ENCODE data around the gene IGSF22.

Gene IGSF22

DNA sequence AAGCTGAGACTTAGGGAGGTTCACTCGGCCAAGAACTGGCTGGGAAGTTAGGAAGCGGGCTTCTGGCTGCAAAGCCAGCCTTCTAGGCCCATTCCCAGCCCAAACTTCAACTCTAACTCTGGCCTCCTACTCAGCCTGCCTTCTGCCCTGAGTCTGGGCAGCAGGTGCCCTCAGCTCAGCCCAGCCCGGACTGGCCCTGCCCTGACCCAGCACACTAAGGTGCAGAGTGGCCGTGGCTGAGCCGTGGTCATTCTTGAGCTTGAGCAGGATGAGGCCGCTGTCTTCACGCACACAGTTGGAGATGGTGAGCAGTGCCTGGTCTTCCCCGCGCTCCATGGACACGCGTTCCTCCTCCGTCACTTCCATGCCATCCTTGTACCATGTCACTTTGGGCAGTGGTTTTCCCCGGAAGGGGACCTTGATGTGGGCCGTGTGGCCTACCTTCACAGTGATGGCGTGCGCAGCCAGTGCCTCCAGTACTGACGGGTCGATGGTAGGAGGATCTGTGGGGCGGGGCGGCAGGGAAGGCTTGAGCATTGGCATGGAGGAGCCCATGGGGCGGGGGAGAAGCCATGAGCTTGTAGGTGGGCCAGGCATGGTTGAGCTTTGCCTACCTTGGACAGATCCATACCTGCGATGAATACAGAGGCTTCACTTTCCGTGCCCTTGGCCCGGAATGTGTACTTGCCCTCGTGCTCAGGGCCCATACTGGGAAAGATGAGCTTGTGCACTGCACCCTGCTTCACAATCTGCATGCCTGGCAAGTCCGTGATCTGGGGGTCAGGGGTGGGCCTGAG lies 12.1 kb downstream of the IGSF22 start:
- no peak for DNase-seq (ENCODE audit: low read depth in 2 of 2)

DNA sequence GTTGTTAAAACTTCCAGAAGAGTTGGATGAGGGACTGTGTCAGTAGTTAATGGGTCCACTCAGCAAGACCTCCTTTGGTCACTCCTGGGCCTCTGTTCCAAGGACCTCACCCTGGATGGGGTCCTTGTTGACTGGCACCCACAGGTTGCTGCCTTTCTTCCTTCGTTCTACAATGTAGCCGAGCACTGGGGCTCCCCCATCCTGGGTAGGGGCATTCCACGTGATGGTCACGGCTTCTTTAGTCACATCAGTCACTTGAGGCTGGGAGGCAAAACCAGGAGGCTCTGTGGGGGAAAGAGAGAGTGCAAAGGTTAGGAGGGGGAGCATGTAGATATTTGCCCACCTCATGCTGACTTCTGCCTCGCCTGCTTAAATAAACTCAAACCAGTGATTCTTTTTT lies 15.4 kb downstream of the IGSF22 start:
- no peak for DNase-seq (ENCODE audit: low read depth in 2 of 2)

GRCh38 chr11:18709414-18709813 lies 16.6 kb downstream of the IGSF22 start:
- no peak for DNase-seq (ENCODE audit: low read depth in 2 of 2)

DNA sequence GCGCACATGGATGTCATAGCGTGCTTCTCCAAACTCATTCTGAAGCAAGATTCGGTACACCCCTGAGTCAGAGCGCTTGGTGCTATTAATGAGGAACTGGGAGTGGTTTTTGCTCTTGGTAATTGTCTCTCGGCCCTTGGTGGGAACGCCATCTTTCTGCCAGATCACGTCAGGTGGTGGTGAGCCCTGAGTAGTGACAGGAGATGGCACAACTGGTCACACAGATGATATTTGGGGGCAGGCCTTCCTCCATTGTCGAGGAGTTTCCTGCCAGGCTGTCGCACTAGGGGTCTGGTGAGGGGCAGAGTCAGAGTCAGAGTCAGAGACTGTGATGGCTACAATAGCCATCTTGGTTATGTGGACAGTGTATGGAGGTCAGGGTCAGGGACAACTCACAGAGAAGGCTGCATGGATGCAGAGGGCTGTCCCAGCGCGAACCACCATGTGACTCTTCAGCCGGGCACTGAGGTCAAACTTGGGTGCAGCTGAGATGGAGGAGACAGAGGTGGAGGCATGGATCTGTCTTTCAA lies 18.1 kb downstream of the IGSF22 start:
- no peak for DNase-seq (ENCODE audit: low read depth in 2 of 2)

DNA sequence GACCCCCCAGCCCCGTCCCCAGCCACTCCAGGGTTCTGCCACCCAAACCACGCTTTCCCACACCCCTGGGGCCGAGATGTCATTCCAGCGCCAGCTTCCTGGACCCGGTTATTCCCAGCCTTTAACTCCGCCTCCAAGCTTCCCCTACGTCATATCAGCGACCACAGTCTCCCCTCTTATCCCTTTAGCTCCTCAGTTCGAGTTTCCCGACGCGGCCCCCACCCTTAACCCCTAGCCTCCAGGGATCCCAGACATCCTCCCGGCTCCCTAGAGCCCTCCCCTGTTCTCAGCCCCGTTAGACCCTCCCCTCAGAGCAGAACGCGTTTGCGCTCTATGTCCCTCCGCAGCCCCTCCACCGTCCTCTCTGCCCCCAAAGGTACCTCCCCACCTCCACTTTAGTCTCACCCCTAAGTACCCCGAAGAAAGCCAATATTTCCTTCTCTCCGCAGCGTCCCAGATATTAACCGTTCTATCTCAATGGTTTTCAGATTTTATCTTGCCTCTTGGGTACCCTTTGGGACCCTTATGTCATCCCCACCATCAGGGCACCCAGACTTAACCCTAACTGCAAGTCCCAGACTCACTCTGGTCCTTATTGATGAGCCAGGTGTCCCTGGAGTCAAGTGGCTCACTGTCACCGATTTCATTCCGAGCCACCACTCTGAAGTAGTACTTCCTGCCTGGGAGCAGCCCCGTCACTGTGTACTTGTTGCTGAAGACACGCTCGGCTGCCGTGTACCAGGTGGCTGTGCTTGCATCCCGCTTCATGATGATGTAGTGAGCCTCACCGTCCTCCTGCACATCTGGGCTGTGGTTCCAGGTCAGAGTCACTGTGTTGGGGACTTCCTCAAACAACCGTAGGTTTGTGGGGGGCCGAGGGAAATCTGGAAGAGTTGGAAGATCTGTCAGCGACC lies 19.4 kb downstream of the IGSF22 start:
- DNase-seq (ENCODE audit: low read depth in 2 of 2), result peak; percentile 27 to 44

DNA sequence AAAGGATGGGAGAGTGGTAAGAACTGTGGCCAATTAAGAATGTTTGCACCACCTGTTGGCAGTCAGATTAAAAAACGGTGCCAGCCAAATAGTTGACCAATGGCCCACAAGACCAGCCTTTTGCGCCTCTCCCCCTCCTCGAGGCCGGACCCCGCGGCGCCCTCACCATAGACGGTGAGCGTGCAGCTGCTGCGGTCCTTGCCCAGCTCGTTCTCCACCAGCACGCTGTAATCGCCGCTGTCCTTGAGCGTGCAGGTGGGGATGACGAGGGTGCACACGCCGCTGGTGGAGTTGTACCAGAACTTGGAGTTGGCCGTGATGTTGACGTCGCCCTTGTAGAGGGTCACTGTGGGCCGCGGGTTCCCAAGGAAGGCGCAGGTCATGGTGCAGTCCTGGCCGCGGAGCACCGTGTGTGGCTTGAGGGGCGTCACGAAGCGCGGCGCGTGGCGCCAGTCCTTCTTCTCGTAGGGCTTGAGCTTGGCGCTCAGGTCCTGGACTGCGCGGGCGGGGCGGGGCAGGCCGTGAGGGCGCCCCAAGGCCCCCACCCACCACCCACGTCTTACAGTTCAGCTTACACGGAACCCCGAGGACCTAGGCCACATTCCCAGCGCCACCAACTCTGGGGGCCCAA lies 20.2 kb downstream of the IGSF22 start:
- DNase-seq (ENCODE audit: low read depth in 2 of 2), result no peak

- no peak for DNase-seq (ENCODE audit: low read depth in 2 of 2)
Observed at GRCh38 chr11:18704698-18705097, 21.3 kb downstream of the IGSF22 start.

DNA sequence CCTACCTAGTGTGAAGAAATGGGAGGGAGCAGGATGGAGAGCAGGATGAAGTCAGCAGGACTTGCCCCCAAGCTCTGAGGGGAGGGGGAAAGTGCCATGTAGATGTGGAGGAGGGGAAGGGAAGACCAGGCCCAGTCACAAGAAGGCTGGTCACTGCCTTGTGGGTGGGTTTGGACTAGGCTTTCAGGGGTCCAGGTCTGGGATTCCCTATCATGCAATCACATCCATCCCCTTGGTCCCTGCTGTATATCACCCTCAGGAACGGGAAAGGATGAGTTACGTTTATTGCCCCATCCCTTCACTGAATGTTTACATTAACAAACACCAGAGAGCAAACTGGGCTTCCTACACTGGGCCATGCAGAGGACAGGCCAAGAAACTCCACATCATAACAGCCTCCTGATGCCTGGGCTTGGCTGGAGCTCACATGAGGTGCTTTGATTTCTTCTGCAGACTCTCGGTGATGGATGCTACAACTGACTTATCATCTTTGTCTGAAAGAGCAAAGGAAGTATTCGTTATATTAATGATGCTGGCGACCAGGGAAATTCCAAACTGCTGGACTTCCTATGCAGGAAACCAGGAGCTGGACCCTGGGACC lies 21.8 kb downstream of the IGSF22 start:
- DNase-seq (ENCODE audit: low read depth in 2 of 2), result no peak

DNA sequence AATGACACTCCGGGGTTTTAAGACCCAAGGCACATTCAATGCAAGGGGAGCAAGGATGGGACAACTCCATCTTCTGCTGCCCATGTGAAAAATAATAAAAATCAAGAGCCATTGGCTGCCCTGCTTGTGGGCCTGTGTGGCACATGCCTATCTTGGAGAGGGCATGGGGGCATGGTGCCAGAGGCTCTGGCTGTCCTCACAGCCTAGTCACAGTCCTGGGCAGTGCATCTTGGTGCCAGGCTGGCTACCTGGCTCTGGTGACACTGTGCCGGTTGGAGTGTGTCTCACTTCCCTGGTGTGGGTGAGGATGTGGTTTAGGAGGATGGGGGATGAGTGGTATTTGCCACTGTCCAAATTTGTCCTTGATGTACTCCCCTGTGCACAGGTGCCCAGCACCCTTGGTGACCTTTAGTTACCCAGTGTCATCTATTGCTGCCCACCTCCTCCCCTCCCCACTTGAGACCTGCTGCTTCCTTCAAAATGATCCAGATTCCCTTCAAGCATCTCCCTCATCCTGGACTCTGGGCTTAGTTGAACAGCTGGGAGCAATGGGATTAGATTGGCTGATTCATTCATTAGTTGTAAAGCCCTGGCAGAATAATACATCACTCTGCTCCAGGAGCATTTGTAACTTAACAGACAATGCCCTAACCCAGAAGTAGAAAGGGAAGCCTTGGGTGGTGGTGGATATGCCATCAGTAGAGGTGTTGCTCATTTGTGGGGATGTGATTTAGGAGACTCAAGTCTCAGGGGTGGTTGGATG lies 22.8 kb downstream of the IGSF22 start:
- no peak for DNase-seq (ENCODE audit: low read depth in 2 of 2)

DNA sequence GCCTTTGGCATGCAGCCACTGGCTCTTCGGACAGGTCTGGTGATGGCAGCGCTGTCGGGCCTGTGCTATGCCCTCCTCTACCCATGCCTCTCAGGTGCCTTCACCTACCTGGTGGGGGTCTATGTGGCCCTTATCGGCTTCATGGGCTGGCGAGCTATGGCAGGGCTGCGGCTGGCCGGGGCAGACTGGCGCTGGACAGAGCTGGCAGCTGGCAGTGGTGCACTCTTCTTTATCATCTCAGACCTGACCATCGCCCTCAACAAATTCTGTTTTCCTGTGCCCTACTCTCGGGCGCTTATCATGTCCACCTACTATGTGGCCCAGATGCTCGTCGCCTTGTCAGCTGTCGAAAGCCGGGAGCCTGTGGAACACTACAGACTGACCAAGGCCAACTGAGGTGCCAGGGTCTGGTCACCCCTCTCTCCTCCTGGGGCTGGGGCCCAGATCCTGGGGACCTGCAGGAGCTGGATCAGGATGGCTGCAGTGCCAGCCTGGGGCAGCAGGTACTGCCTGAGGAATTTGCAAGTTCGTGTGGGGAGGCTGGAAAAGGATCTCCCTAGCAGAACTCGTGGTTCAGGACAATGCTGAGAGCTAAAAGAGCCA lies 24.3 kb downstream of the IGSF22 start:
- DNase-seq (ENCODE audit: low read depth in 2 of 2), result no peak

DNA sequence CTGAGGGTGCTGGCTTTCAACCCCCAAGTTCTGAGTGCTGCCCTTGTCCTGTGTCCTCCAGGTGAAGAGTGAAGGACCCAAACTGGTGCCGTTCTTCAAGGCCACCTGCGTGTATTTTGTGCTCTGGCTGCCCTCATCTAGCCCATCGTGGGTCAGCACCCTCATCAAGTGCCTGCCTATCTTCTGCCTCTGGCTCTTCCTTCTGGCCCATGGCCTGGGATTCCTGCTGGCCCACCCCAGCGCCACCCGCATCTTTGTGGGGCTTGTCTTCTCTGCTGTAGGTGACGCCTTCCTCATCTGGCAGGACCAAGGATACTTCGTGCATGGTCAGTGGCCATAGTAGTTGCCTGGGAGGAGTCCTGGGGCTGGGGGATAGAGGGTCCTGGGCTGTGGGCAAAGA lies 25.1 kb downstream of the IGSF22 start:
- DNase-seq (ENCODE audit: low read depth in 2 of 2), result no peak

DNA sequence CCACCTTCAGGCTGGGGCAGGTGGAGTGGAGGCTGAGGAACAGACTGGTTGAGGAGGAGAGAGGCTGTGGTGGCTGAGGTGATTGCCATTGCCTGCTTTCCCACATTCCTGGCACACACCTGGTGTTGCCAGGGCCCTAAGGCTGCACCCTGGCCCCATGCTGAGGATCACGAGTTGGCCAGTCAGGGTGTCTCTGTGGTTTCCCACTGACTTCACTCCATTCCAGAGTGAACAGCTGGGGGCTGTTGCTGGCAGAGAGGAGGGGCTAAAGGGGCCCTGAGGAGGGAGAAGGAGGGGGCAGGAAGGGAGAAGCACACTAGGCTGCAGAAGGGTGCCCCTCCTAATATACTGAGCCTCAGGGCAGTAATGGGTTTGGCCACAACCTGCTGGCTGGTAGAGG lies 25.6 kb downstream of the IGSF22 start:
- no peak for DNase-seq (ENCODE audit: low read depth in 2 of 2)

DNA sequence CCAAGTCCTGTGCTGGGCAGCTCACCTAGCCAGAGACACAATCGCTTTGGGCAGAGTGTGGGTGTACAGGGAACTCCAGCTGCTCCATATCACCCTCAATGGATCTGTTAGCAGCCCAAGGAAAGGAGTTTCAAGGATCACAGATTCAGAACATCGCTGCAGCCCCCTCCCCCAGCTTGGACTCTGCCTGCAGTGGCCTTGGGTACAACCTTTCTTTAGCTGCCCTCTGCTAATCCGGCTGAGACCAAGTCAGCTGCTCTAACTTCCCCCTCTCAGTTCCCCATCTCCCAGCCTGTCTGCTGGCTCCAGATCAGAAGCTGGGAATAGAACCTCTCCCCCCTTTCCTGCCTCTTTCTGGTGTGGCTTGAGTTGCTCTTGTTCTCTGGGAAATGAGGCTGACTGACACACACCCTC lies 26.1 kb downstream of the IGSF22 start:
- DNase-seq (ENCODE audit: low read depth in 2 of 2), result no peak

DNA sequence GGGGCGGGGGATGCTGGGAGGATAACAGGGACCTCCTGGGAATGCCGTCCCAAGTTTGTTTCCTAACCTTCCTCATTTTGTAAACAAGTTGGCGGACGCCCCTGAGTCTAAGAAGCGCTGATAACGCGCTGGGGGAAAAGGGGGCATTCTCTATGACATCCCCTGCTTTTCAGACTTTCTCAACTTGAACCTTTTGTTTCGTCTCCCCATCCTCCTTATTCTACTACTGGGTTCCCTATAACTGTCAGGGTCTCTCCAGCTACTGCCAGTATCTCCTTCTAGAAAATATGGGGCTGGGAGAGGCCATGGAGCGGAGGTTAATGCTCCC lies 26.8 kb downstream of the IGSF22 start:
- DNase-seq (ENCODE audit: low read depth in 2 of 2), result no peak

GRCh38 chr11:18698341-18699268 lies 27.4 kb downstream of the IGSF22 start, which contains the start of gene TMEM86A:
TMEM86A (plus strand) TSS chr11:18698779; CDS start chr11:18698887, 108 bp downstream.
- peak; percentile 84 to 89 for DNase-seq (ENCODE audit: low read depth in 2 of 2)

DNA sequence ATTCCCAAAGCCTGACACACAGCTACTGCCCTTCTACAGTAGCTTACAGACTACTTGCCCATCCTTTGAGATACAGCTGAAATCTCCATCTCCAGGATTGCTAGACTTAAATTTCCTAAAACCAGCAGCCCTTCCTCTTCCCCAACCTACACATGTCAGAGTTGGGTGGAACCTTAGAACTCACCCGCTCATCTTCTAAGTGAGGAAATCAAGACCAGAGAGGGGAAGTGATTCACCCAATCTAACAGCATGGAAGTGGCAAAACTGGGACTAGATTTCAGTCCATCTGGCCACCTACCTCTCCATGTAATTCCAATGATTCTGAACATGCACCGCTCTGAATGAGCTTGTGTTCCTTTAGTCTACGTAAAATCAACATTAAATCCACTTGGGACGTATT lies 28.4 kb downstream of the IGSF22 start:
- no peak for DNase-seq (ENCODE audit: low read depth in 2 of 2)

GRCh38 chr11:18696638-18697225 lies 29.3 kb downstream of the IGSF22 start:
- DNase-seq (ENCODE audit: low read depth in 2 of 2), result no peak

GRCh38 chr11:18692941-18693760 lies 32.8 kb downstream of the IGSF22 start:
- no peak for DNase-seq (ENCODE audit: low read depth in 2 of 2)
